Dedifferentiated amniotic fluid mesenchymal stem cell (primary cell): ENCODE measurements around the gene CCNL2.
"Not testable (repeated sequence)": the region's sequence is repeated elsewhere in the genome, so short reads cannot be mapped to it uniquely, and the experiment has no call there.

Experiments used
- DNase-seq: peaks from one replicate; pipeline ENCODE4 v3.0.0-alpha.2; 2016; ENCODE audit errors: extremely low spot score

CCNL2 gene

DNA sequence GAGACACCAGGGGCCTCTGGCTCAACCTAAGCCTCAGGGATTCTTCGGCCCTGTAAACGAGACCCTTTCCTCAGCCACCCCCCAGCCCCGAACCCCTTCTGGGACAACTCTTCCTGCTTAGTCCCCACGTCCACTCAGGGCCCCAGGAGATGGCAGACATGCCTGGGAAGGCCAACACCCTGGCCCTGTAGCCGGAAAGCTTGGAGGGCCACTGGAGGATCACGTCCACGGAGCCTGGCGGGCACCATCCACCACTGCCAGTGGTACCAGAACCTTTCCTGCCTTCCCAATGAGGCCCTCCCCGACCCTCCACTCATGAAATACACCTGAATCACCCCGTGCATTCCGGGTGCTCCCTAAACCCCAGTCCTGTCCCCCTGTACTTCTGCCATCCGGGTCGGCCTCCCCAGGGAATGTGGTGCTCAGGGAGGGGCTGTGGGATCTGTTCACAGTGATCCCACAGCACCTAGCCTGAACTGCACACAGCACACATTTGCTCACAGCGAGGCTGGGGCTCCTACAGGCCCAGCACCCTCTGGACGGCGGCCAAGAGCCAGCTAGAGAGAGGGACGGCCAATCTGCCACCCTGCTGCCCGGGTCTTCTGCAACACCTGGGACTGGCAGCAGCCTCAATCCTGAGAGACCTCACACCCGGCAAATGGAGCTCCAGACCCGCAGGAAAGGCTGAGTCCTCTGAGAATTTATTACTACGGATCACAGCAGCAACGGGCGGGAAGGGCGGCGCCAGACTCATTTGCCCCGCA, 25.9 kb downstream of the CCNL2 start:
- DNase-seq, result no peak

DNA sequence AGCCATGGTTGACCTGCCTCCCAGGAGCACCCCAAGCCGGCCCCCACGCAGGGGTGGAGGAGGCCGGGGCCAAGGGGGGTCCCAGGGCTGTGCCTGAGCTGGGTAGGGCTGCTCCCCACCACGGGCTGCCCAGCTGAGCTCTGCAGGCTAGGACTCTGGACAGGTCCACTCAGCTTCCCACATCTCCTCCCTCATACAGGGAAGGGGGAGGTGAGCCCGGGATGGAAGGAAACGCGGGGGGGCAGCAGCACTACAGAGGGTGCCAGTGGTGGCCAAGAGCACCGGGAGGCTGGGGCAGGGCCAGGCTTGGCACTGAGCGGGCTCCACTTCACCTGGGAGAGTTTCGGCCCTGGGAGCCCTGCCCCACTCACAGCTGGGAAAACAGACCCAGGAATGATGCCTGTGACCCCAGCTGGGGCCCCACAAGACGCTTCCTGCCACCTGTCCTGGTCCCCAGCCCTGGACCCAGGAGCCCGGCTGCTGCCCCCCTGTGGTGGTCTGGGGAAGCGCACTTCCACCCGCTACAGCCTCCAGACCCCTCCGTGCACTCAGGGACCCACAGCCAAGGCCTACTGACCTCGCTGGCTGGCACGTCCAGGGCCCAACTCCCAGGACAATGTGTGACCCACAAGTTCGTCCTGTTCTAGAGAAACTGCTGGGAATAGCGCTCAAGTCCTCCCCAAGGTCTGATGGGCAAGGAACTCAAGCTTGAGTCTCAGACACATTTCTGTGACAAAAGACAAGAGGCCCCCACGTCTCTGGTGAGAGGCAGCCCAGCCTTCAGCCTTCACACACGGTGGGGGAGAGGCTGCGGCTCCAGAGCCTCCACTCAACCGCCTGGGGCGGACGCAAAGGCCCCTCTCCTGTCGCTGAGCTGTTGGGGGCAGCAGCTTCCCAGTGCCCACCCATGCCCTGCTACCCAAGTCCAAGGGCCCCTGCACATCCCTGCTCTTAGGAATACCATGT, 27.1 kb downstream of the CCNL2 start:
- DNase-seq, result no peak

DNA sequence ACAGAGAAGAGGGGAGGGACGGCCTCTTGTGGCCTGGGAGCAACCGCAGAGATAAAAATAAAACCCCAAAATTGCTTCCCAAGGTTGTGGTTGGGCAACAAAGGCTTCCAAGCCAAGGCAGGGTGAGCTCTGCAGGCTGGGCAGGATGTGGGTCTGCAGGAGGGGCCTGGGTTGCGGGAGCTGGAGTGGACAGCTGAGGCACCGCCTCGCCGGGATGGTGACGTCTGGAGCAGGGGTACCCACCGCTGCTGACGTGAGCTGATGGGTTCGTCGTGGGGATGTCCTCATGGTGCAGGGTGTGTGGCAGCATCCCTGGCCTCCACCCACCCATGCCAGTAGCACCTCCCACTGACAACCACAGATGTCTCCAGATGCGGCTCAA, 27.8 kb downstream of the CCNL2 start:
- no peak for DNase-seq

DNA sequence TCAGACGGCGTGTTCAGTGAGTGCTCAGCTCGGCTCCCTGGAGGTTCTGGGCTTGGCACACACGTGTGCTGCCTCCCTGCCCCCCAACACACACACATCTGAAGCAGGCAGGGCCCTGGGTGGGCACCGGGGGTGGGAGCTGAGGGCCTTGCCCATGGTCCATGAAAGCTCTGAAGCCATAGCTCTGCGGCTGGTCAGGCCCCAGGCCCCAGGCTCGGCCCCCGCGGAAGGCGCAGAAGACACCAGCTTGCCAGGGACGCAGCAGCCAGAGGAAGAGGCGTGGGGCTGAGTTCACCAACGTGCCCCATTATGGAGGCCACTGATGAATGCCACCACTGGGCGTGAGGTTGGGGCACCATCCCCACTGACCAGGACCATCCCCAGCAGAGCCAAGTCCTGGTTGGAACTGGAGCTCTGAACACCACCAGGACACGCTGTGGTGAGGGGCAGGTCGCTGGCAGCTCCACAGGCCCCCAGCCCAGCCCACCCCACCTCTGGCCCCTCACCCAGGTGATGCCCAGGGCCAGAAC, 28.3 kb downstream of the CCNL2 start:
- DNase-seq, result no peak

DNA sequence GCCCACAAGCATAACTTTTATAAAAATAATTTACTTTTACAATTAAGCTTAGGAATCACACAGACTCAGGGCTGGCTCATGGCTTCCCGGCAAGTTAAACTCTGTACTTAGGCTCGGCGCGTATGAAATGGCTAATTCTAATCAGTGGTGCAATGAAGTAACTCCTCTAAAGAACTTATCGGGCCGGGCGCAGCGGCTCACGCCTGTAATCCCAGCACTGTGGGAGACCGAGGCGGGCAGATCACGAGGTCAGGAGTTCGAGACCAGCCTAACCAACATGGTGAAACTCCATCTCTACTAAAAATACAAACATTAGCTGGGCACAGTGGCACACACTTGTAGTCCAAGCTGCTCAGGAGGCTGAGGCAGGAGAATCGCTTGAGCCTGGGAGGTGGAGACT, 29.0 kb downstream of the CCNL2 start:
- not testable (repeated sequence) for DNase-seq

DNA sequence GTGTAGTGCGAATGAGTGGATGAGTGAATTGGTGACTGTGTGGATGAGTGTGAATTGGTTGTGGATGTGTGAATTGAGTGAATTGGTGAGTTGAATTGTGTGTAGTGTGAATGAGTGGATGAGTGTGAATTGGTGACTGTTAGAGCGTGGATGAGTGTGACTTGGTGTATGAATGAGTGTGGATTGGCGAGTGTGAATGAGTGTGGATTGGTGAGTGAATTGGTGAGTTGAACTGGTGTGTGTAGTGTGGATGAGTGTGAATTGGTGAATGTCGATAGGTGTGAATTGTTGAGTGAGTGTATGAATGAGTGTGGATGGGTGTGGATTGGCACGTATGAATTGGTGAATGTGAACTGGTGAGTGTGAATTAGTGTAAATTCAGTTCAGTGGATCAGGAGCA, 31.8 kb downstream of the CCNL2 start:
- no peak for DNase-seq

DNA sequence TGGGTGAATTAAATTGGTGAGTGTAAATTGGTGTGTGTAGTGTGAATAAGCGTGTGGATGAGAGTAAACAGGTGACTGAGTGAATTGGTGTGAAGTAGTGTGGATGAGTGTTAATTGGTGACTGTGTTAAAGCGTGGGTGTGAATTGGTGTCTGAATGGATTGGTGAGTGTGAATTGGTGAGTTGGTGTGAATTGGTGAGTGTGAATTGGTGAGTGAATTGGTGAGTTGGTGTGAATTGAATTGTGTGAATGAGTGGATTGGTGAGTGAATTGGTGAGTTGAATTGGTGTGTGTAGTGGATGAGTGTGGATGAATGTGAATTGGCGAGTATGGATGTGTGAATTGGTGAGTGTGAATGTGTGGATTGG, 32.5 kb downstream of the CCNL2 start:
- no peak for DNase-seq

DNA sequence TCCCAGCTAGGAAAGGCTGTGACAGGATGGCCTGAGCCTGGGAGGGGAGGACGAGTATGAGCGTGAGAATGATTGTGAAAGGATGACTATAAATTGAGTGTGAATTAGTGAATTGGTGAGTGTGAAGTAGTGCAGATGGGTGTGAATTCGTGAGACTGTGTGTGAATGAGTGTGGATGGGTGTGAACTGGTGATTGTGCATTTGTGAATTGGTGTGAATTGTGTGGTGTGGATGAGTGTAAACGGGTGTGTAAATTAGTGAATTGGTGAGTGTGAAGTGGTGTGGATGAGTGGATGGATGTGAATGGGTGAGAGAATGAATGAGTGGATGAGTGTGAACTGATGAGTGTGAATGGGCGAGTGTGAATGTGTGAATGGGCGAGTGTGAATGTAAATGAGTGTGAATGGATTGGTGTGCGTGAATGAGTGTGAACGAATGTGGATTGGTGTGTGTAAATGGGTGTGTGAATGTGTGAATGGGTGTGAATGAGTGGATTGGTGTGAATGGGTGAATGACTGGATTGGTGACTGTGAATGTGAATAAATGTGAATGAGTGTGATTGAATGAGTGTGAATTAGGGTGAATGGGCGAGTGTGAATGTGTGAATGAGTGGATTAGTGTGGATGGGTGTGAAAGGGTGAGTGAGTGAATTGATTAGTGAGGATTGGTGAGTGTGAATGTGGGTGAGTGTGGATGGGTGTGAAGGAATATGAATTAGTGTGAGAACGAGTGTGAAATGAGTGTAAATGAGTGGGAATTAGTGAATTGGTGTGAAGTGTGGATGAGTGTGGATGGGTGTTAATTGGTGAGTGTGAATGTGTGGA, 33.0 kb downstream of the CCNL2 start:
- no peak for DNase-seq

DNA sequence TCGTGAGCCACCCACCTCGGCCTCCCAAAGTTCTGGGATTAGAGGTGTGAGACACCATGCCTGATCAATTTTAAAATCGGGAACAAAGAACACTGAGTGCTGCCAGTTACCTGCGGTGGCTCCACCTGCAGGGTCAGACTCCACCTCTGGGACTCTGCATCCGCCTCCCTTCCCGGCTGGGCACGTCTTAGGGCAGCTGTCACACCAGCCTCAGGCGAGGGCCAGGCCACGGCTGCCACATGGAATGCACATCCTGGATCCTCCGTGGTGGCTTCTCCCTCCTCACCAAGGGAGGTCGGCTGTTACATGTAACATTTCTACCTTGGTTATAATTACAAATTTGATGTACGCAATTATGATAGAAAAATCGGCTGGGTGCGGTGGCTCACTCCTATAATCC, 34.9 kb downstream of the CCNL2 start:
- DNase-seq, result no peak

DNA sequence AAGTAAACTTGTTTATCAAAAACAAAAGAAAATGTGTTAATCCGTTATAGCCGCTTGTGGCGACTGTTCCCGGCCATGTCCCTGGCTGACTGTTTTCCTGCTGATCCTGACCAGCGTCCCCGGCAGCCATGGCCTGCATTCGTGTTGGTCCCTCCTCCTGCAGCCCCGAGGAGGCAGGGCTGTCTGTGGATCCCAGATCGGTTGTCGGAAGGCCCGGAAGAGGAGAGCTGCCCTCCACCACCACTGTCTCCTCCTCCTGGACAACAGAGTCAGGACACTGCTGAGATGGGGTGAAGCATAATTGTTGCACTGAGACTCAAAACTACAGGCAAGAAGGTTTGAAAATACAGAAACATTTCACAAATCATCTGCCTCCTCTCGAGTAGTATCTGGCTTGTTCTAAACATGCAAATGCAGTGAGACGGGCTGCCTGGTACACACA, 37.1 kb downstream of the CCNL2 start:
- peak; percentile 79 for DNase-seq

DNA sequence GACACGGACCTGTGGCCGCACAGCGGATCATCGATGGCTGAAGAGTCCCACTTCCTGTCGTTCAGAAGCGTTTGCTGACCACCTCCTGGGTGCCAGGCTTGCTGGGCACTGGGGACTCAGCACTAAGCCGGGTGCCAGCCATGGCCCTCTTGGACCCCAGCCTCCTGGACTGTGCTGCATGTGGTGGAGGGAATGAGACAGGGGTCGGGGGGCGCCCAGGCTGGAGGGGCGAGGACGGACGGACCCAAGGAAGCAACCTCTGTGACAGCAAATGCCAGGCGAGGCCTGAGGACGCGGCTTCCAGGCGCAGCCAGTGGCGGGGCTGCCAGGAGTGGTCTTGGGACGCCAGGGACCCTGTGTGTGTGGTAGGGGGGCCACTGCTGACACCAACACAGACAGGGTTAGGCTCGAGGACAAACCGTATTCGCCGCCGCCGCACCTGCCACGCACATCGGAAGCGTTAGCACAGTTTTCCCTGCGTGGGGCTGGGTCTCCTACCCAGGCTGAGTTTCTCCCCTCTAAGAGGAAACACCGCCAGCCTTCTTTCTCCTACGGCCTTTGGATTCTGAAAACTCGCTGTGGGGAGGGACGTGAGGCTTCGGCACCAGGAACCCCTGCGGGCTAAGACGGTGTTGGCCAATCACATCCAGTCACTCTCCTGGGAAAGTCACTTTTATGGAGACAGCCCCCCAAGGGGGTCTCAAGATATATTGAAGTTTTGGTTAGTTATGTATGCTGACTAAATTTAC, 37.7 kb downstream of the CCNL2 start:
- DNase-seq, result no peak

DNA sequence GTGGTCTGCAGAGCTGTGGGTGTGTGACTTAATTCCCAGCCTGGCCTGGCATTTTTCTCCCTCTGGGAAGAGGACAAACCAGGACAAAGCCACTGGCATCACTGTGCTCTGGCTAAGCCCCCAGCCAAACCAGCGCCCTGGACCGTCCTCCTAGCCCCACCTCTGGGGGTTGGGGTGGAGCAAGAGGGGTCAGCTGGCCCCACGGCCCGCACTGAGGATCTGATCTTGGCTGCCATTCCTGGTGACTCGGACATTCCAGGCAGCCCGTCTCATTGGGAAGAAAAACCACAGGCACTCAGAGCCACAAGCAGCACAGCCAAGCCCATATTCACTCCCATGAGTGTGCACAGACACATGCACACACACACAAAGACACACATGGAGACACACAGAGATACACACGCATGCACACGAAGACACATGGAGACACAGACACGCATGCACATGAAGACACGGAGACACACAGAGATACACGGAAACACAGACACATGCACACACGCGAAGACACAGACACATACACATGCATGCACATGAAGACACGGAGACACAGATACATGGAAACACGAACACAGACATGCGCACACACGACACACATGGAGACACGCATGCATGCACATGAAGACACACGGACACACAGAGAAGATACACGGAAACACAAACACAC, 38.5 kb downstream of the CCNL2 start:
- DNase-seq, result peak; percentile 92

DNA sequence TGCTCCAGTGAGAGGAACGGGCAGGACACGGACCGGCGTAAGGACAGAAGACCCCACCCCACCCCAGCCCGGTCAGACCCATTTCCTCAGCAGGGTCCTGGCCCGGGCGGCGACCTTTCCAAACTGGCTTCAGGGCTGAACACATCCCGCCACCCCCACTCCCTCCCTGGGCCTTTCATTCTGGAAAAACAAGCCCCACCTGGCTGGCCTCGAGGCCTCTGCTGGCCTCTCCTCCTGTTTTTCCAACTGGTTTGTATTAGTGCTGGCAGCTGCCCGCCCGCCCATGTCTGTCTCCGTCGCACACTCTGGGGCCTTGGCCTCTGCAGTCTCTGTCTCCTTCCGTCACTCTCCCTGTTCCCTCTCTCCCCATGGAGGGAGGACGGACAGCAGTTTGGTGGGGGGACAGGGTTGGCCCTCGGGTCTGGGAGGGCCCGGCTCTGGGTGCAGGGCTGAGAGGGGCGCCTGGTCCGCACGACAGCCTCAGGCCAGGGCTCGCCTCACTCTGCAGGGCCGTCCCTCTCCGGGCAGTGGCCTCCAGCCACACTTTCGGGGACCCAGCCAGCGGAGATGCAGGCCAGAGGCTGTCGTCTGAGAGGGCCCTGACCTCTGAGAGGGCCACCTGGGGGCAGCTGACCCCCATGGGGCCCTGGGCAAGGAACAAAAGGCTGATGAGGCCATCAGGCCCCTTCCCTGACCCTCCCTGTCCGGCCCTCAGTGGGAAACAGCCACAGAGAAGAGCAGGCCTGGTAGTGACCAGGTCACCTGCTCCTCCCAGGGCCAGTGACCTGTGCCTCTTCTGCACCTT, 39.3 kb downstream of the CCNL2 start:
- DNase-seq, result peak; percentile 80

DNA sequence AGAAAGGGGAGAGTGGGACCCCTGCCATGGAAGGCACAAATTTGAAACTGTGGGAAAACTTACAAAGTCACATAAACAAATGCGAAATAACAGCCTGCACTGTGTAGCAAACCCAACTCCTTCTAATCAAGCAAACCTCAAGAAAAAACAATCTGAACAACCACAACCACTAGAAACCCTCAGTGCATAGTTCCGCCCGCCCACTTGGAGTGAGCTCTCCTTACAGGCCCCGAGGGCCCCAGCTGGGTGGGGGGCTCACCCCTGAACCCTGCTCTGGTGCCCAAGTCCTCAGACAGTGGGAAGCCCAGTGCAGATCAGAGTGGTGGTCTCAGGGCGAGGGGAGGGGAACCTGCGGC, 39.8 kb downstream of the CCNL2 start:
- peak; percentile 73 for DNase-seq

DNA sequence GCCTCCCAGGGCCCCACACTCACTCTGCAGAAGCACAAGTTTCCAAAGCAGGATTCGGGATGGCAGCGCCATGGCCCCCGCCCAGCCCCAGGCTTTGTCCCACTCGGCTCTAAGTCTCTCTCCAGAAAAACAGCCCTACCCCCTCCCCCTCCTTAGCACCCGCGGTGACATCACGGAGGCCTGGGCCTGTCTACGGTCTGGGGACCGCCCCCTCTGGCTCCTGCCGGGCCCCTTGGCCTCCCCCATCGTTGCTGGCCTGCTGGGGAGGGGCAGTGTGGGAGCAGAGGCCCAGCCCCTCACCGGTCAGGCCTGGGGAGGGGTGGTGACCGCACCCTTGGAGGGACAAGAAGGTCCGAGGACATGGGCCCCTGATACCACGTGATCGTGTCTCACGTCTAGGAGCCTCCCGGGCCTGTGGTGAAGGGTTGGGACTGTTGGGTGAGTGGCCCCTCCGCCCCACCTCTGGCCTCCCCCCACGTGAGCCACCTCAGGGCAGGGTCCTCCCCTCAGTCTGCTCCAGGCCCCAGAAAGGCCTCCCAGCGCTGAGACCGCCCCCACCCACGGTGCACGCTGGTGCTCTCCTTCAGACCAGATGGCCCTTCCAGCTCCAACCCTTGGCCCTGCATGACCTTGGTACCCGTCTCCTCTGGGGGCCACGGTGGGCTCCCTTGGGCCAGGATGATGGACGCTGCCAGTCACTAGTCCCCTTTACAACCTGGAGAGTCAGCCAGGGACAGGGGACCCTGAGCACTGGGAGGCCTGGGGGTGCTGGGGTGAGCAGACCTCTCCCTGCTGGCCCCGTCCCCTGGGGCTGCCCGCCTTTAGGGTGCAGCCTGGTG, 40.5 kb downstream of the CCNL2 start, which contains the start of gene MXRA8:
Gene MXRA8, minus strand, starts transcription at position 123 of the 839 bp plus-strand sequence. Its CDS starts 51 bp downstream, at position 72.
- peak; percentile 88 for DNase-seq

DNA sequence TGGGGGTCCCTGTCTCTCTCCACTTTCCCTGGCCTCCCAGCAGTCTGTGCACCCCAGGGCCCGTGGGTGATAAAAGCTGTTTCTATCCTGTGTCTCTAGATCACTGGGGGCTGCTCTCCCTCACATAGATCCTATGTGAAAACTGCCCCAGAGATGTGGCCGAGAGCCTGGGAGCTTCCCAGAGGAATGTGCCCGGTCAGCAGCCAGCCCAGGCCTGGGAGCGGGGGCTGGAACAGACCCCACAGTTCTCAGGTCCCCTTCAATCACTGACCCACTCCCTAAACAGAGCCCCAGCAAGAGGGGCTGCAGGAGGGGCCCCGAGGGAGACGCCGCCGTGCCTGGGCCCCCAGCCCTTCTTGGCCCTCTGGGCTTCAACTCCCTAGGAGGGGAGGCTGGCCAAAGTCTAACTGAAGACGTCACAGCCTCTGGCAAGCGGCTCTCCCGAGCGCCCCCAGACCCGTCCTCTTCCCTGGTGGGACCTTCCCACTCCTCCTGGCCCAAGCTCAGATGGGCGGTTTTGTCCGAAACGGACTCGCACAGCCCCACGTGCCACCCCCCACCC, 41.2 kb downstream of the CCNL2 start:
- DNase-seq, result no peak

DNA sequence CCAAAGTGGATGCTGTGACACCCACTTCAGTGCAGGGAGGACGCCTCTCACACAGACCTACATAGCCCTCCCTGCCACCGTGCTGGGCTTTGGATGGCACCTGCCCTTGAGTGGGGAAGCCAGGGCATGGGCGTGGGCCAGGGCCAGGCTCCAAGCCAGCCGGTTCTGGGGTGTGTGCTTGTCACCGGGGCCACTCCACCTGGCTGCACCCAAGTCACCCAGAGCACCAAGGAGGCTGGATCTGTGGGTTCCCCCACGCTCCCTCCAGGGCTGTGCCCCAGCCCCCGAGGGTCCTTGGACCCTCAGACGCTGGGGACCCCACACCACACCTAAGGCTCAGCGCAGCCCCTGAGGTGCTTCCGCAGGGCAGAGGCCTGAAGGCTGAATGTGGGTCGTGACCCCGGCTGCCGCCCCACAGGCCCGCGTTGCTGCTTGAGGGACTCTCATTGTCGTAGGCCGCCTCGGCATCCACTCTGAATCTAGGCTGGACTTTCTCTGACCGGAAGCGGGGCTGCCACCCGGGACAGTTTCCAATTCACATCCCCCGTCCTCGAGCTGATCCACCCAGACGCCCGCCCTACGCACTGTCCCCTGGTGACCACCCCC, 42.2 kb downstream of the CCNL2 start:
- DNase-seq, result no peak
